Neural crest cell (in vitro differentiated cells): ENCODE data around the gene TNXB. TPM values are rescaled to one million over a fixed set of nuclear protein-coding genes. Genes with fewer than 3 reads are reported as not detected.
A peak's percentile ranks its signal among the peaks of the same experiment; 100 is the strongest.

ENCODE experiments used
- DNase-seq: peaks from one replicate; pipeline ENCODE4 v3.0.0; 2021; ENCODE audit warnings: low read depth, mixed read lengths, low spot score
- H3K27ac Mint-ChIP-seq: one replicate; pipeline ENCODE4 v1.8.0; 2021; ENCODE audit warnings: mild to moderate bottlenecking, mixed read lengths; ENCODE audit not compliant: unreplicated experiment
- H3K27me3 Mint-ChIP-seq: 2 replicates; pipeline ENCODE4 v1.8.0; 2021; ENCODE audit warnings: low read depth, mild to moderate bottlenecking, mixed read lengths
- H3K36me3 Mint-ChIP-seq: 2 replicates; pipeline ENCODE4 v1.8.0; 2021; ENCODE audit warnings: low read depth, mild to moderate bottlenecking, mixed read lengths
- H3K4me1 Mint-ChIP-seq: 2 replicates; pipeline ENCODE4 v1.8.0; 2021; ENCODE audit warnings: mixed read lengths
- H3K4me3 Mint-ChIP-seq: one replicate; pipeline ENCODE4 v1.8.0; 2021; ENCODE audit warnings: mild to moderate bottlenecking, mixed read lengths
- H3K9me3 Mint-ChIP-seq: 2 replicates; pipeline ENCODE4 v1.8.0; 2021; ENCODE audit warnings: mixed read lengths
- CTCF ChIP-seq: fragments of 200-600 bp; sonication (generic); conservative IDR thresholded peaks from 2 replicates; pipeline ENCODE4 v1.5.0; 2021; ENCODE audit warnings: antibody characterized with exemption, mild to moderate bottlenecking
- total RNA-seq: library from RNA; stranded (reverse); gene quantifications from 2 replicates; pipeline ENCODE4 v1.2.1, GENCODE V29; 2021

Gene TNXB
- total RNA-seq, 1 donor from 2014 or later, result 6.6 TPM

GRCh38 chr6:32153564-32154513, 44.7 kb upstream of the TNXB start, which contains the start of gene PPT2:
PPT2 (plus strand) TSS chr6:32154141; CDS start chr6:32154595, 454 bp downstream.
- peaks cover 15% of the 10 kb centered on the region for H3K36me3 Mint-ChIP-seq
- peak within 1 kb of the TSS; percentile 100 for H3K4me3 Mint-ChIP-seq
- peak; percentile 80 for DNase-seq
- H3K27me3 Mint-ChIP-seq, result no peaks in the 10 kb centered on the region
- H3K4me1 Mint-ChIP-seq, result peaks cover 46% of the 10 kb centered on the region
- no peaks in the 10 kb centered on the region for H3K9me3 Mint-ChIP-seq
- peak within 1 kb of the TSS; percentile 100 for H3K27ac Mint-ChIP-seq
- TF ChIP-seq CTCF, result peak; percentile 47

DNA sequence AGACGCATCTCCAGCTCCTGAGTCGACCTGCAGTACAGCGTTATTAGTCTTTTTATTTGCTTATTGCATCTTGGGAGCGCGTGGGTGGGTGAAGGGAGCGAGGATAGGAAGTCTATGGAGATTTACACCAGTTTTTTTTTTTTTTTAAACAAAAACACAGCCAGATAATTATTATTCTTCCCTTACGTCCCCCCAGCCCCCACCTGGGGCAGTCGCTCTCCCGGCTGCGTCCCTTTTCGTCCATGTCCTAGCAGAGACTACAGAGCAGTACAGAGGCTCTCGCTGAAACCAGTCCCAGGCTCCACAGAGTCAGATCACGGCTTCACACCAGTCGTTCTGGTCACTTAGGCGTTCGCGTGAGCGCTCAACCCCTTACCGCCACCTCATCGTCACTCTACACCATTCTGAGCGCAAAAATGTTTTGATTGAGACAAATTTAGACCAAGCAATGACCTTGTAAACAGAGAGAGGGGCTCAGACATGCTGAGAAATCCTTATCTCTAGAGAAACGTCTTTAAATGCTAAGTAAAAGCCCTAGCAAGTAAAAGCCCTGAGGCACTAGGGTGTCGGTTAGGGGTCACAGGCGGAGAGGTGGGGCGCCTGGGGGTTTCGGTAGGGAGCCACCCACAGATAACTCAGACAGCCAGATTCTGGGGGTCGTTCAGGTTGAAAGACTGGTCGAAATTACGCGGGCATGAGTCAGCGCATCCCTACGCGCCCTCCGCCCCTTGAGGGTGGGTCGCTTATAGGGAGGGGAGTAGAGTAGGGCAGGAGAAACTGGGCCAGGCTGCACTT, 43.8 kb upstream of the TNXB start:
- Mint-ChIP-seq H3K4me3 (peak overlapping the region; percentile 100), H3K4me1 (peaks cover 47% of the 10 kb centered on the region), H3K27ac (peak overlapping the region; percentile 97), H3K9me3 (no peaks in the 10 kb centered on the region), H3K27me3 (no peaks in the 10 kb centered on the region), H3K36me3 (peaks cover 10% of the 10 kb centered on the region)
- peak; percentile 32 for DNase-seq
- TF ChIP-seq CTCF, result no peak

DNA sequence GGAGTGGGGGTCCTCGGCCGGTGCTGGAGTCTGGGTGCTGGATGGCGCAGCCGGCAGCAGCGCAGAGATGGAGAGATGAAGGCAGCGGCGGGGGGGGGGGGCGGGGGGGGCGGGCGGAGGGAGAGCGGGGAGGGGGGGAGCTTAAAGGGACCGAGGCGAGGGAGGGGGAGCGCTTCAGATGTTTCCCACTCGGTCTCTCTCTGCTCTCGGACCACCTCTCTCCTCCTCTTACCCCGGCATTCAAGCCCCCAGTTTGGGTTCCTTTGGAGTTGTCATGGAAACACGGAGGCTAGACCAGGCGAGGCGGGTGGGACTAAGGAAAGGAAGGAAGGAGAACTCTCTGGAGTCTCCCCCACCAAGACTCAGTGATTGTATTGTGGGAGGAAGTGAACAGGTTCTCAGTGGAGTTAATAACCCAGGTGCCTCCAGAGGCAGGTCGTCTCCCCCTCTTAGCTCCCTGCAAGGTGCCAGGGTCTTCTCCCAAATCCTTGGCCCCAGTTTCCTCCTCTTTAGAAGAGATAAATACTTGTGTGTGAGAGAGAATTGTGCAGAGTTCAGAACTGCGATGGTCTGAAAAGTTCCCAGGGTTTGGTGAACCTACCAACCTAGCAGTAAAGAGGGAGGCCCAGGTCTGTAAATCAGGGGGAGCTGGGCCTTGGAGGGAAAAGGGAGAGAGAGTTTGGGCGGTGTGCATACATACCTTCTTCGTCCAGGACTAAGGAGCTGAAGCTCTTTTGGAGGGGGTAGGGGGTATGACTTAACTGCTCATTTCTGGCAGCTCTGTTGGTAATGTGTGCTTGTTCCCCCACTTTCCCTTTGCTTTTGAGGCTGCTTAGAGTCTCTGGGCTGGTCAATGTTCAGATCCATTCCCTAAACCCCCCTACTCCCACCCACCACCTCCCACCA, 43.0 kb upstream of the TNXB start, which contains the start of gene PRRT1:
PRRT1 (minus strand) TSS at position 77 of the 906 bp plus-strand sequence. CDS start 112 bp downstream, outside the sequence.
- no peak for TF ChIP-seq CTCF
- H3K27ac Mint-ChIP-seq, result peak within 1 kb of the TSS; percentile 97

DNA sequence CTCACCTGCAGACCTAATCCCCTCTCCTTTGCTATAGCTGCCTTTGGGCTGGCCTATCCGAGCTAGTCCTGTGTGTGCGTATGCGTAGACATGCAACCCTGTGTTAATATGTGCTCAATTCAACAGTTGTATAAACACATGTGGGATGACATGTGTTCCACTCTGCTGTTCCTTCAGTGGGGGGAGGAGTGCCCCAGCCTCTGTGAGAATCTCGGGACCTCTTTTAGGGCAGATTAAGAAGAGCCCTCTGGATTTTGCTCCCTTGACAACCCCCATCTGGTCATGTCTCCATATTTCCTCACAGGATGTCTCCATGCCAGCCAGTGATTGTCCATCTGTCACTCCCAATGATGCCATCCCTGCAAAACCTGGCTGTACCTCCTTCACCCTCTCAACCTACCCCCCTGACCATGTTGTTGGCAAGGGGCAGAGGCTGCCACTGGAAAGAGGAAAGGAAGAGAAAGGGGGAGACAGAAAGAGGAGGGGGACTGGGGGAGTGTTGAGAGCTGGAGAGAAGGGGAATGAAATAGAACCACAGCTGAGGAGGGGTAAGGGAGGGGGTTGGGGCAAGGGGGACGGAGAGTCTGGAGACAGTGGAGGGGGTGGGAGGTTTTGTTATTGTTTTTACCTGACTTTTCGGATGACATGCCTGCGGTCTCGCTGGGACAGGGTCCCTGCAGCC, 42.2 kb upstream of the TNXB start:
- no peak for DNase-seq
- Mint-ChIP-seq H3K27ac (no peak overlapping the region), H3K9me3 (no peaks in the 10 kb centered on the region), H3K36me3 (peaks cover 3% of the 10 kb centered on the region), H3K27me3 (no peaks in the 10 kb centered on the region), H3K4me3 (peak overlapping the region; percentile 54), H3K4me1 (peaks cover 59% of the 10 kb centered on the region)
- no peak for TF ChIP-seq CTCF

More for the DNA sequence above, 43.0 kb upstream of the TNXB start, which contains the start of gene PRRT1:
- Mint-ChIP-seq H3K4me1 (peaks cover 53% of the 10 kb centered on the region), H3K36me3 (peaks cover 3% of the 10 kb centered on the region), H3K4me3 (peak within 1 kb of the TSS; percentile 100), H3K27me3 (no peaks in the 10 kb centered on the region), H3K9me3 (no peaks in the 10 kb centered on the region)
- DNase-seq, result no peak
